ENCODE measurements around the gene KIAA0319L.

KIAA0319L gene

DNA sequence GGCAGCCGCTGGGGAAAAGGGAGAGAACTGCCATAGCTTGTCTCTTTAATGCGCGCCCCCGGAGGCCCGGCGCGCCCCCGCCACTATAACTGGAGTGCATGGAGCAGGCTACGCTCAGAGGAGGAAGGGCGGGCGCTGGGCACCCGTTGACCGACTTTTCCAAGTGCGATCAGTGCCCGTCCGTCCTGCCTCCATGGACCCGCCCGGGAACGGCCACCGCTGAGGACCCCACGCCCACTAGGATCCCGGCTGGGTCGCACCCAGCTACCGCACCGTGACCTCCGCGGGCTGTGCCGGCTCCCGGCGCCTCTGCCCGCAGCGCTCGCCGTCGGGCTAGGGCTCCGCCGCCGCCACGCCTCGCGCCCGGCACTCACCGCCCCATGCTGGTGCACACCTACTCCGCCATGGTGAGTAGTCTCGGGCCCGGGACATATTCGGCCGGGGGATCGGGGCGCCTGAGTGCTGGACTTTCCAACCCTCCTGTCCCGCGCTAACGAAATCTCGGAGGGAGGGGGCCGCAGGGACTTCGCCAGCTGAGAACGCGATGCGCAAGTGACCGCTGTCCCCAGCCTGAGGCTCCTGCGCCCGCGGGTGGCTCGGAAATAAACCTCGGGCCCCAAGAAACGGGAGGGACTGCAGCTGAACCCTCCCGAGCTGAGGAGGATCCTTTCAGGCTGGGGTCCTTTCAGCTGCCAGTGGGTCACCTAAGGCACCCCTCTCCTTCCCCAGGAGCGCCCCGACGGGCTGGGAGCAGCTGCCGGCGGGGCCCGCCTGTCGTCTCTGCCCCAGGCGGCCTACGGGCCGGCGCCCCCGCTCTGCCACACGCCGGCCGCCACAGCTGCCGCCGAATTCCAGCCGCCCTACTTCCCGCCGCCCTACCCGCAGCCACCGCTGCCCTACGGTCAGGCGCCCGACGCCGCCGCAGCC, 16.3 kb upstream of the KIAA0319L start, which contains the start of gene TFAP2E:
Gene TFAP2E (plus strand): TSS at position 117 of the 927 bp plus-strand sequence. CDS start 264 bp downstream, at position 381.
- Histone ChIP-seq H3K4me3 (ENCODE audit: low read depth in 1 of 2, low read length in 2 of 2) (no peak within 1 kb of the TSS), H3K27ac (ENCODE audit: low read length) (no peak within 1 kb of the TSS), H4K20me1 (ENCODE audit: insufficient read depth, low read length) (no peaks in the 10 kb centered on the region), H3K27me3 (ENCODE audit: insufficient read depth, low read length, poor library complexity) (no peaks in the 10 kb centered on the region), H3K36me3 (ENCODE audit: insufficient read depth, low read length) (0 out of 2 replicates have a peak, but pooled peaks cover 3% of the 10 kb centered on the region), H3K4me1 (ENCODE audit: insufficient read depth, low read length) (peaks cover 32% of the 10 kb centered on the region), H3K4me2 (ENCODE audit: insufficient read depth, low read length) (no peak within 1 kb of the TSS), H3K79me2 (ENCODE audit: insufficient read depth, low read length) (no peaks in the 10 kb centered on the region; the same call in 1 of the 2 replicates), H3K9ac (ENCODE audit: low read depth, low read length) (no peak within 1 kb of the TSS), H2AFZ (ENCODE audit: low read depth, low read length) (no peak within 1 kb of the TSS), H3K9me3 (ENCODE audit: insufficient read depth, low read length, severe bottlenecking) (no peaks in the 10 kb centered on the region)
- no peak for ATAC-seq (ENCODE audit: insufficient read depth, low read depth)
- no peak for DNase-seq
- TF ChIP-seq, protein P1, sequence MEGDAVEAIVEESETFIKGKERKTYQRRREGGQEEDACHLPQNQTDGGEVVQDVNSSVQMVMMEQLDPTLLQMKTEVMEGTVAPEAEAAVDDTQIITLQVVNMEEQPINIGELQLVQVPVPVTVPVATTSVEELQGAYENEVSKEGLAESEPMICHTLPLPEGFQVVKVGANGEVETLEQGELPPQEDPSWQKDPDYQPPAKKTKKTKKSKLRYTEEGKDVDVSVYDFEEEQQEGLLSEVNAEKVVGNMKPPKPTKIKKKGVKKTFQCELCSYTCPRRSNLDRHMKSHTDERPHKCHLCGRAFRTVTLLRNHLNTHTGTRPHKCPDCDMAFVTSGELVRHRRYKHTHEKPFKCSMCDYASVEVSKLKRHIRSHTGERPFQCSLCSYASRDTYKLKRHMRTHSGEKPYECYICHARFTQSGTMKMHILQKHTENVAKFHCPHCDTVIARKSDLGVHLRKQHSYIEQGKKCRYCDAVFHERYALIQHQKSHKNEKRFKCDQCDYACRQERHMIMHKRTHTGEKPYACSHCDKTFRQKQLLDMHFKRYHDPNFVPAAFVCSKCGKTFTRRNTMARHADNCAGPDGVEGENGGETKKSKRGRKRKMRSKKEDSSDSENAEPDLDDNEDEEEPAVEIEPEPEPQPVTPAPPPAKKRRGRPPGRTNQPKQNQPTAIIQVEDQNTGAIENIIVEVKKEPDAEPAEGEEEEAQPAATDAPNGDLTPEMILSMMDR (IDR thresholded peaks at IDR 0.05; ENCODE audit: borderline replicate concordance, extremely low read depth, low read length, poor library complexity, severe bottlenecking), result no peak
- no peak for TF ChIP-seq EZH2 (IDR thresholded peaks at IDR 0.05; ENCODE audit: borderline replicate concordance, low read depth, low read length, severe bottlenecking)

- H3K27ac ChIP-seq (ENCODE audit: low read length), result no peak overlapping the region
- no peaks in the 10 kb centered on the region; the same call in 1 of the 2 replicates for H3K79me2 ChIP-seq (ENCODE audit: insufficient read depth, low read length)
- 0 out of 2 replicates have a peak, but pooled peaks cover 3% of the 10 kb centered on the region for H3K36me3 ChIP-seq (ENCODE audit: insufficient read depth, low read length)
- H3K9me3 ChIP-seq (ENCODE audit: insufficient read depth, low read length, severe bottlenecking), result no peaks in the 10 kb centered on the region
- H3K9ac ChIP-seq (ENCODE audit: low read depth, low read length), result no peak overlapping the region
- ATAC-seq (ENCODE audit: insufficient read depth, low read depth) (no peak), DNase-seq (no peak)
- no peak overlapping the region for H2AFZ ChIP-seq (ENCODE audit: low read depth, low read length)
- no peaks in the 10 kb centered on the region for H3K27me3 ChIP-seq (ENCODE audit: insufficient read depth, low read length, poor library complexity)
- H4K20me1 ChIP-seq (ENCODE audit: insufficient read depth, low read length), result no peaks in the 10 kb centered on the region
- H3K4me2 ChIP-seq (ENCODE audit: insufficient read depth, low read length), result no peak overlapping the region
- peaks cover 20% of the 10 kb centered on the region for H3K4me1 ChIP-seq (ENCODE audit: insufficient read depth, low read length)
- H3K4me3 ChIP-seq (ENCODE audit: low read depth in 1 of 2, low read length in 2 of 2), result no peak overlapping the region
- TF ChIP-seq, protein P1 (IDR thresholded peaks at IDR 0.05; ENCODE audit: borderline replicate concordance, extremely low read depth, low read length, poor library complexity, severe bottlenecking), result no peak
Observed at GRCh38 chr1:35572296-35572695, 15.1 kb upstream of the KIAA0319L start.

- DNase-seq (no peak), ATAC-seq (ENCODE audit: insufficient read depth, low read depth) (no peak)
- H3K9ac ChIP-seq (ENCODE audit: low read depth, low read length), result no peak overlapping the region
- H3K36me3 ChIP-seq (ENCODE audit: insufficient read depth, low read length), result peaks cover 12% of the 10 kb centered on the region; the same call in 1 of the 2 replicates
- H2AFZ ChIP-seq (ENCODE audit: low read depth, low read length), result no peak overlapping the region
- H3K4me3 ChIP-seq (ENCODE audit: low read depth in 1 of 2, low read length in 2 of 2), result no peak overlapping the region
- TF ChIP-seq, protein P1 (IDR thresholded peaks at IDR 0.05; ENCODE audit: borderline replicate concordance, extremely low read depth, low read length, poor library complexity, severe bottlenecking), result no peak
- TF ChIP-seq EZH2 (IDR thresholded peaks at IDR 0.05; ENCODE audit: borderline replicate concordance, low read depth, low read length, severe bottlenecking), result no peak
- H3K4me2 ChIP-seq (ENCODE audit: insufficient read depth, low read length), result no peak overlapping the region
- no peaks in the 10 kb centered on the region for H3K79me2 ChIP-seq (ENCODE audit: insufficient read depth, low read length)
- H3K27me3 ChIP-seq (ENCODE audit: insufficient read depth, low read length, poor library complexity), result no peaks in the 10 kb centered on the region
- H4K20me1 ChIP-seq (ENCODE audit: insufficient read depth, low read length), result no peaks in the 10 kb centered on the region
- H3K9me3 ChIP-seq (ENCODE audit: insufficient read depth, low read length, severe bottlenecking), result no peaks in the 10 kb centered on the region
- H3K27ac ChIP-seq (ENCODE audit: low read length), result no peak overlapping the region
- peaks cover 10% of the 10 kb centered on the region for H3K4me1 ChIP-seq (ENCODE audit: insufficient read depth, low read length)
Observed at GRCh38 chr1:35571263-35571662, 14.1 kb upstream of the KIAA0319L start.
